Breast epithelium (tissue), 3 donors: ENCODE data around the gene NCR3LG1.

Experiments
- CTCF ChIP-seq, 3 donors: fragments of 450-650 bp; IDR thresholded peaks; one replicate each; pipeline ENCODE4 v1.5.1; 2016 to 2017; ENCODE audit warnings: antibody characterized with exemption in 3 of 3, mild to moderate bottlenecking in 3 of 3, moderate library complexity in 3 of 3
- POLR2A ChIP-seq: fragments of 450-650 bp; IDR thresholded peaks from one replicate; pipeline ENCODE4 v1.6.1; 2016; ENCODE audit warnings: antibody characterized with exemption, mild to moderate bottlenecking, moderate library complexity

GRCh38 chr11:17401316-17401715 is 49.7 kb downstream of the NCR3LG1 start:
- TF ChIP-seq POLR2A (no peak), CTCF (IDR thresholded peaks at IDR 0.05) (no peak)
